ENCODE measurements around the gene CEP170. TPM values are rescaled to one million over a fixed set of nuclear protein-coding genes. Genes with fewer than 3 reads are reported as not detected.
"Not testable (repeated sequence)": the region's sequence is repeated elsewhere in the genome, so short reads cannot be mapped to it uniquely, and the experiment has no call there.

The CEP170 gene
- total RNA-seq, 1 donor from 2014 or later: 45.0 TPM

GRCh38 chr1:243116187-243116586 lies 138.9 kb downstream of the CEP170 start:
- ATAC-seq (ENCODE audit: poor library complexity); intact Hi-C loops (cut with DNase I): not testable (repeated sequence)

GRCh38 chr1:243114769-243115168 lies 140.3 kb downstream of the CEP170 start:
- DNase-seq; ATAC-seq (ENCODE audit: poor library complexity); intact Hi-C loops (cut with DNase I): not testable (repeated sequence)

More at GRCh38 chr1:243116187-243116586, 138.9 kb downstream of the CEP170 start:
- not testable (repeated sequence) for DNase-seq

GRCh38 chr1:243114059-243114713 lies 140.9 kb downstream of the CEP170 start:
- DNase-seq; intact Hi-C loops (cut with DNase I); ATAC-seq (ENCODE audit: poor library complexity): not testable (repeated sequence)

GRCh38 chr1:243107171-243107570 lies 147.9 kb downstream of the CEP170 start:
- intact Hi-C loops (cut with DNase I); DNase-seq: not testable (repeated sequence)

GRCh38 chr1:243105652-243106332 lies 149.3 kb downstream of the CEP170 start:
- intact Hi-C loops (cut with DNase I); ATAC-seq (ENCODE audit: poor library complexity); DNase-seq: not testable (repeated sequence)

More at GRCh38 chr1:243107171-243107570, 147.9 kb downstream of the CEP170 start:
- not testable (repeated sequence) for ATAC-seq (ENCODE audit: poor library complexity)

- intact Hi-C loops (cut with DNase I); DNase-seq; ATAC-seq (ENCODE audit: poor library complexity): not testable (repeated sequence)
These were observed 150.0 kb downstream of the CEP170 start for GRCh38 chr1:243105104-243105503.

- DNase-seq; ATAC-seq (ENCODE audit: poor library complexity); intact Hi-C loops (cut with DNase I): not testable (repeated sequence)
These were observed 150.6 kb downstream of the CEP170 start for GRCh38 chr1:243104452-243104851.

GRCh38 chr1:243101551-243102050 lies 153.5 kb downstream of the CEP170 start:
- intact Hi-C loops (cut with DNase I): not testable (repeated sequence)
- peak; percentile 51 for DNase-seq
- peak; percentile 34 for ATAC-seq (ENCODE audit: poor library complexity)

GRCh38 chr1:243087368-243087767 lies 167.7 kb downstream of the CEP170 start:
- intact Hi-C loops (cut with DNase I); DNase-seq: not testable (repeated sequence)

More at GRCh38 chr1:243087368-243087767, 167.7 kb downstream of the CEP170 start:
- not testable (repeated sequence) for ATAC-seq (ENCODE audit: poor library complexity)

Other genes with a start within 250 kb of the CEP170 start
- 16.5 TPM for gene SDCCAG8, start 760 bp upstream of the CEP170 start, total RNA-seq